ENCODE results near the gene ANO7. TPM values are rescaled to one million over a fixed set of nuclear protein-coding genes. Genes with fewer than 3 reads are reported as not detected.

The ANO7 gene
- total and polyA plus RNA-seq, 2 of the 13 experiments (the other 11 are each of a cell fraction or from before 2014, with no cell fraction given), result 4.1 to 4.9 TPM

DNA sequence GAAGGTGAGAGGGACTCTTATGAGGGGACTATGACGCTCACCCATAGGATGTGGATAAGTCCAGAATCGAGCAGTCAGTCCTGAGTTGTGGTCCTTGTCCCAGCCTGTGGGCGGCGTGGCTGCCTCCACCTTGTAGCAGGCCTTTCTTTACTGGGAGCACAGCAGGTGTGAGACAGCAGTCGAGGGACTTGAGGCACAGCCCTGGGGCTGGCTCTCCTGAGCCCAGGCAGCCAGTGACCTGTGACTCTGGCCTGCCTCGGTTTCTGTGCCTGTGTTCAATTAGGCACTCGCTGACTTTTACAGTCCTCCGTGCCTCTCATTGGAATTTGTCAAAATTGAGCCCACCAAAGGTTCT, 30.0 kb upstream of the ANO7 start:
- ATAC-seq (no peak), DNase-seq (ENCODE audit: low spot score) (no peak), FAIRE-seq (no peak)
- H4K20me1 ChIP-seq (ENCODE audit: insufficient read depth, low read length), result no peaks in the 10 kb centered on the region
- no peak overlapping the region for H3K4me2 ChIP-seq (ENCODE audit: low read depth, low read length)
- H3K4me3 ChIP-seq (replicated peaks in 1 of 3; ENCODE audit: insufficient read depth in 1 of 3, low read depth in 2 of 3, low read length in 3 of 3), result no peak overlapping the region
- H3K9ac ChIP-seq (ENCODE audit: insufficient read depth, low read depth, low read length), result no peak overlapping the region
- ChIA-PET POLR2A (no interaction called here), CTCF (ENCODE audit: low intra/inter-chr PET ratio, low total read pairs) (no interaction called here)
- H3K27me3 ChIP-seq (ENCODE audit: control insufficient read depth in 1 of 2, insufficient read depth in 2 of 2, low read length in 2 of 2), result no peaks in the 10 kb centered on the region
- intact Hi-C loops (cut with micrococcal nuclease; ENCODE audit: unreplicated experiment) (no loop called here), in situ Hi-C loops (cut with HindIII; ENCODE audit: extremely low pct_ligation_motif_present, low pct_unique_long_range_greater_than_20kb) (no loop called here)
- no peak overlapping the region for H3K27ac ChIP-seq (ENCODE audit: extremely low read length, insufficient read depth, low read length)
- H3K79me2 ChIP-seq (ENCODE audit: insufficient read depth, low read length), result no peaks in the 10 kb centered on the region
- H3K36me3 ChIP-seq (replicated peaks in 1 of 2; ENCODE audit: control insufficient read depth in 1 of 2, insufficient read depth in 2 of 2, low read length in 2 of 2), result peaks cover 18 to 53% of the 10 kb centered on the region in 2 experiments
- no peak for TF ChIP-seq POLR2AphosphoS2 (IDR thresholded peaks at IDR 0.05; ENCODE audit: low read depth, low read length)
- TF ChIP-seq, protein P1, sequence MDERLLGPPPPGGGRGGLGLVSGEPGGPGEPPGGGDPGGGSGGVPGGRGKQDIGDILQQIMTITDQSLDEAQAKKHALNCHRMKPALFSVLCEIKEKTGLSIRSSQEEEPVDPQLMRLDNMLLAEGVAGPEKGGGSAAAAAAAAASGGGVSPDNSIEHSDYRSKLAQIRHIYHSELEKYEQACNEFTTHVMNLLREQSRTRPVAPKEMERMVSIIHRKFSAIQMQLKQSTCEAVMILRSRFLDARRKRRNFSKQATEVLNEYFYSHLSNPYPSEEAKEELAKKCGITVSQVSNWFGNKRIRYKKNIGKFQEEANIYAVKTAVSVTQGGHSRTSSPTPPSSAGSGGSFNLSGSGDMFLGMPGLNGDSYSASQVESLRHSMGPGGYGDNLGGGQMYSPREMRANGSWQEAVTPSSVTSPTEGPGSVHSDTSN (CRISPR knock-in tag; IDR thresholded peaks at IDR 0.05), result no peak
- TF ChIP-seq, protein P2, sequence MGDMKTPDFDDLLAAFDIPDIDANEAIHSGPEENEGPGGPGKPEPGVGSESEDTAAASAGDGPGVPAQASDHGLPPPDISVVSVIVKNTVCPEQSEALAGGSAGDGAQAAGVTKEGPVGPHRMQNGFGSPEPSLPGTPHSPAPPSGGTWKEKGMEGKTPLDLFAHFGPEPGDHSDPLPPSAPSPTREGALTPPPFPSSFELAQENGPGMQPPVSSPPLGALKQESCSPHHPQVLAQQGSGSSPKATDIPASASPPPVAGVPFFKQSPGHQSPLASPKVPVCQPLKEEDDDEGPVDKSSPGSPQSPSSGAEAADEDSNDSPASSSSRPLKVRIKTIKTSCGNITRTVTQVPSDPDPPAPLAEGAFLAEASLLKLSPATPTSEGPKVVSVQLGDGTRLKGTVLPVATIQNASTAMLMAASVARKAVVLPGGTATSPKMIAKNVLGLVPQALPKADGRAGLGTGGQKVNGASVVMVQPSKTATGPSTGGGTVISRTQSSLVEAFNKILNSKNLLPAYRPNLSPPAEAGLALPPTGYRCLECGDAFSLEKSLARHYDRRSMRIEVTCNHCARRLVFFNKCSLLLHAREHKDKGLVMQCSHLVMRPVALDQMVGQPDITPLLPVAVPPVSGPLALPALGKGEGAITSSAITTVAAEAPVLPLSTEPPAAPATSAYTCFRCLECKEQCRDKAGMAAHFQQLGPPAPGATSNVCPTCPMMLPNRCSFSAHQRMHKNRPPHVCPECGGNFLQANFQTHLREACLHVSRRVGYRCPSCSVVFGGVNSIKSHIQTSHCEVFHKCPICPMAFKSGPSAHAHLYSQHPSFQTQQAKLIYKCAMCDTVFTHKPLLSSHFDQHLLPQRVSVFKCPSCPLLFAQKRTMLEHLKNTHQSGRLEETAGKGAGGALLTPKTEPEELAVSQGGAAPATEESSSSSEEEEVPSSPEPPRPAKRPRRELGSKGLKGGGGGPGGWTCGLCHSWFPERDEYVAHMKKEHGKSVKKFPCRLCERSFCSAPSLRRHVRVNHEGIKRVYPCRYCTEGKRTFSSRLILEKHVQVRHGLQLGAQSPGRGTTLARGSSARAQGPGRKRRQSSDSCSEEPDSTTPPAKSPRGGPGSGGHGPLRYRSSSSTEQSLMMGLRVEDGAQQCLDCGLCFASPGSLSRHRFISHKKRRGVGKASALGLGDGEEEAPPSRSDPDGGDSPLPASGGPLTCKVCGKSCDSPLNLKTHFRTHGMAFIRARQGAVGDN (CRISPR knock-in tag; IDR thresholded peaks at IDR 0.05), result 0 out of 2 replicates have a peak, but pooled peaks have one; percentile 13
- H2AFZ ChIP-seq (ENCODE audit: low read length), result no peak overlapping the region
- H3K4me1 ChIP-seq (ENCODE audit: insufficient read depth, low read length), result no peaks in the 10 kb centered on the region
- no peaks in the 10 kb centered on the region for H3K9me3 ChIP-seq (ENCODE audit: low read length)
- no TSS peak for BruUV-seq (replicated peaks)
- over 99% methylated on average over 7 of the region's 8 CpGs for WGBS (ENCODE audit: low lambda C conversion rate)
